Eye (tissue), 1 donor: Measurements from ENCODE around the gene ZSCAN12.
"Not testable (repeated sequence)": the region's sequence is repeated elsewhere in the genome, so short reads cannot be mapped to it uniquely, and the experiment has no call there.

ENCODE experiments used
- DNase-seq: peaks from one replicate; pipeline ENCODE4 v3.0.0-alpha.2; 2015

Gene ZSCAN12

DNA sequence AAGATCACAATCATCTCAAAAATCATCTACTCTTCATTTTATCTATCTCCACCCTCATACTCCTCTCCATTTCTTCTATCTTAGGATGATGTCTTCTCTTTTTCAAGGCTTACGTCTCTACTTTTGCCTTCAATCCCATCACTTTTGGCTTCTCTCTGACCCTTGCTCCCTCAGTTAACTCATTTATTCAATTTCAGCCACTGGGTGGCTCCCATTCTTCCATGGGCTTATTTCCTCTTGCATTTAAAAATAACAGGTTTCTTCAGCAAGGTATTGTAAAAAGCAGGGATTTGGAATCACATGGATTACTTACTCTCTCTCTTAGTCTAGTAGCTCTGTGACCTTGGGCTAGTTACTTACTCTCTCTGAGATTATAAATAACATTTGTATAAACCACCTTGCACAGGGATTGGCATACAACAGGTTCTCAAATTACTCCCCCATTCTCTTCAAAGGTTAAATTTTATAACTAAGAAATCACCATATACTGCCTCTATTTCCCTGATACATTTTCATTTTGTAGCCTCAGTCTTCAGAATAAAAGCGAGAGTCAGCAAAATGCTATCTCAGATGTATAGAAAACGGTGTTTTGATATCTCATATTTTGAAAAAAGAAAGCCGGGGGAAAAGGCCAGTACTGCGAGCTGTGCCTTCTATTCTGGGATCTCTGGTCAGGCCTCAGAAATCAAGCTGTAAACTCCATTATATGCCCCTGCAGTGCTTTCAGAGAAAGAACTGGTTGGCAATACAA lies 5.5 kb downstream of the ZSCAN12 start:
- peak; percentile 39 for DNase-seq

DNA sequence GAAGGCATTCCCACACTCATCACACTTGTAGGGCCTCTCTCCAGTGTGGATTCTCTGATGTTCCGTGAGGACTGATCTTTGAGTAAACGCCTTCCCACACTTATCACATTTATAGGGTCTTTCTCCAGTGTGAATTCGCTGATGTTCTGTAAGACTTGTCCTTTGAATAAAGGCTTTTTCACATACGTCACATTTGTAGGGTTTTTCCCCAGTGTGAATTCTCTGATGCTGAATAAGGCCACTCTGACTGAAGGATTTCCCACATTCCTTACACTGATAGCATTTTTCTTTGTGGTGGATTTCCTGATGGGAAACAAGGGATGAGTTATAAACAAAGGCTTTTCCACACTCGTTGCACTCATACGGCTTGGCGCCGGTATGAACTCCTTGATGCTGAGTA lies 8.9 kb downstream of the ZSCAN12 start:
- DNase-seq = no peak

DNA sequence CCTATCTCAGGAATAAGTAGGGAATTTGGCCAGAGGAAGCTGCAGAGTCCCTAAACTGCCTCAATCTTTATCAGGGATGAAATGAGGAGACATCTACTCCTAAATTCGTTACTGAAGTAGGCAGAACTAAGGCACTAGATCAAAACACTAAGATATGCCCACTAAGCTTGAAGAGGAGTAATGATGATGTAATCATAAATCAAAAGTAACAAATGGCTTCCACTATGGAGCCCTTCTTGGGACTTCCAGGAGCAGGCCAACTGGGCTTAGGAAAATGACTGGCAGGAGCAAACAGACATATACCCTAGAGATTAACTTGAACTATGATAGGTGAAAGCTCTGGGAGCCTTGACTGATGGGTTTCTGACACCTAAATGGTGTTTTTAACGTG lies 15.4 kb downstream of the ZSCAN12 start:
- DNase-seq = no peak

DNA sequence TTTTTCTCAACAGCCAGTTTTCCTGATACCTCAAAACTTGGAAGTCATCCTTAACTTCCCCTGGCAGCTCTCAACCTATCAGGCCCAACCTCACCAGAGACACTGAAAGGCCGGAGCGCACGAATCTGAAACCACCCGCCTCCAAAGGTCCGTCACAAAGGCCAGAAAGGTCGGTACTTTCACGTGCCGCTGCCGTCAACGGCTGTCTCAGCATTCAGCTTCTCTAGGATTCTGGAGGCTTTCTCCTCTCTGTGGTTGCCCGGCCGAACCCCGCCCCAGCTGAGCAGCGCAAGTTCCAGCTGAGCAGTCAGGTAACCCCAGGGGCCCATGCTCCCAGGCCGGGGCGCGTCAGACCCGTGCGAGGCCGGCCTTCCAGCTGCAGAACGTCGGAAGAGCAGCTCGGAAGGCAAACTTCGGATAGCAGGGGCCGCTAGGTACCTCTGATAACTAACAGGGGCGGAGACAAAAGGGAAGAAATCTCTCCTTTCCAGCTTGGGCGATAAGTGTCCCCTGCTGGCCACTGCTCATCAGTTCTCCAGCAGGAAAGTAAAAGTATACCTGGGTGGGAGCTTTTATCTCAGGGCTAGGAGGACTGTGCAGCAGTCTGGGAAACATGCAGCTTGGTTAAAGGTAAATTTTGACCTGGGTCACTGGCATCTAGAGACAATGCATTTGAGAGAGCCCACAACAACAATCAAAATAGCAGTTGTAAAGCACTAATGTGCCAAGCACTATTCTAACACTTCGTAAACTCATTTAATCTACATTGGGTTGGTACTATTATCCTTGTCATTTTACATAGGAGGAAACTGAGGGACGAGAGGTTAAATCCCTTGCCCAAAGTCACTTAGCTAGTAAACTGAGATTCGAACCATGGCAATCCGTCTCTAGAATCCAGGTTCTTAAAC lies 16.1 kb downstream of the ZSCAN12 start:
- DNase-seq = peak; percentile 94

DNA sequence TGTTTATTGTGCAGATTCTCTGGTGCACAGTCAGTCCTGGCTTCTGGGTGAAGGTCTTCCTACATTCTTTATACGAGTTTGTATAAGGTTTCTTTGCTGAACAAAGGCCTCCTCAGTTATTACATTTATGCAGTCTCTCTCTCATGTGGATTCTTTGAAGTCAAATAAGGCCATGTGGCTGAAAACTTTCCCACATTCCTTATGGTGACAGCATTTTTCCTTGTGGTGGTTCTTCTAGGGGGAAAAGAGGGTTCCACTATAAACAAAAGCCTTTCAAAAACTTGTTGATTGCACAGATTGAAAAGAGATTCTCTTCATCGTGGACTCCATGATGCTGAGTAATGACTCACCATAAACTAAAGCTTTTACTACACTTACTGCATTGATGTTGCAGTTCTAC lies 19.2 kb downstream of the ZSCAN12 start:
- no peak for DNase-seq

DNA sequence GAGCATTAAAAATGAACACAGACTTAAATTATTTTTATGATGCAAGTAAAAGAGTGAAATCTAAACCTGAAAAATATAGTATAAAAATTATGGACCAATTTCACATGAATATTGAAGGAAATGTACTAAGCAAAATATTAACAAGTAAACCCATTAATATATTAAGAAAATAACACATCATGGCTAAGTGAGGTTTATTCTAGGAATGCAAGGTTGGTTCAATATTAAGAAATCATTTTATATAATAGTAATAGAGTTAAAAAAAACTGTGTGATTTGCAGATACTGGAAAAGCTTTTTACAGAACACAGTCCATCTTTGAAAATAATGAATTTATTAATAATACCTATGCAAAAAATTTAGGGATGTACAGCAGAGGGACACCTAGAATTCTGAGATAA lies 20.9 kb downstream of the ZSCAN12 start:
- DNase-seq = peak; percentile 13

DNA sequence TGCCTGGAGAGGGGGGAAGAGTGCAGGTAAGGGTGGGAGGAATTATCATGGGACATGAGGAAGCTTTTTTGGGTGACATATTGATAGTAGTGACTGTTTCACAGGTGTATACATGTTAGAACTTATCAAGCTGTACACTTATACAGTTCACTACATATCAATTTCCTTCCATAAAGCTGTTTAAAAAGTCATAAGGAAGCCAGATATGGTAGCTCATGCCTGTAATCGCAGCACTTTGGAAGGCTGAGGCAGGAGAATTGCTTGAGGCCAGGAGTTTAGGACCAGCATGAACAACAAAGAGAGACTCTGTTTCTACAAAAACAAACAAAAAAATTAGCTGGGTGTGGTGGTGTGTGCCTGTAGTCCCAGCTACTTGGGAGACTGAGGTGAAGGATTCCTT lies 21.7 kb downstream of the ZSCAN12 start:
- no peak for DNase-seq

DNA sequence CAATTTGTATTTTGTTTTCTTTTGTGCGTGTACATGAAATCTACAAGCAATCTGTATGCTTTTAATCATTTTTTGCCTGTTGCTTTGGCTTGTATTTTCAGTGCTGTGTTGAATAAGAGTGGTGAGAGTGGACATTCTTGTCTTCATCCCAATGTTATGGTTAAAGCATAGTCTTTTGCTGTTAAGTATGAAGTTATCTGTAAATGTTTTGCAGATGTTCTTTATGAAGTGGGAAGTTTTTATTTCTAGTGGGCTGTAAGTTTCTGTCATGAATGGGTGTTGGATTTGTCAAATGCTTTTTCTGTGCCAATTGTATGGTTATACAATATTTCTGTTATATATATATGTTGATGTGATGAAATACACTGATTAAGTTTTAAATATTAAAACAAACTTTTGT lies 25.6 kb downstream of the ZSCAN12 start:
- DNase-seq = no peak

DNA sequence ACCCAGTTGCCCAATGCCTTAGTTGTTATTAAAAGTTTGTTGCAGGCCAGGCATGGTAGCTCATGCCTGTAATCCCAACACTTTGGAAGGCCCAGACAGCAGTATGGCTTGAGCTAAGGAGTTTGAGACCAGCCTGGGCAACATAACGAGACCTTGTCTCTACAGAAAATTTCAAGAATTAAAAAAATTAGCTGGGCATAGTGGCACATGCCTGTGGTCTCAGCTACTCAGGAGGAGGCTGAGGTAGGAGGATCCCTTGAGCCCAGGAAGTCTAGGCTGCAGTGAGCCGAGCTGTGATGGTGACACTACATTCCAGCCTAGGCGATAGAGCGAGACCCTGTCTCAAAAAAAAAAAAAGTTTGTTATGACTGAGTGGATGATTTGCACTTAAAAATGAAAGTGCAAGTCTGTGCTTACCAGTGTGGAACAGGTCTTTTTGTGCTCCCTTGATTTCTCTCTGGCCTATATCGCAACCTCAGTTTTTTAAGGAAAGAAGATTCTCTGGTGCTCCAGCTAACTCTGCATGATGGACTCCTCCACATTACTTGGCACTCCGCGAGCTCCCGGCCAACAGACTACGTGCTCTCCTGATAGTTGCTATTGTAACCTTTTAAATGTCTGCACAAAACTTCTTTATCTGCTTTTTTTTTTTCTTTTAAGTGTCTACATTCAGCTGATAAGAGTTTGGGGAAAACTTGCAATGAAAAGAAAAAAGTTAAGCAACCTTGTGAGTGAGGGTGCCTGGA lies 27.7 kb downstream of the ZSCAN12 start:
- DNase-seq = no peak

DNA sequence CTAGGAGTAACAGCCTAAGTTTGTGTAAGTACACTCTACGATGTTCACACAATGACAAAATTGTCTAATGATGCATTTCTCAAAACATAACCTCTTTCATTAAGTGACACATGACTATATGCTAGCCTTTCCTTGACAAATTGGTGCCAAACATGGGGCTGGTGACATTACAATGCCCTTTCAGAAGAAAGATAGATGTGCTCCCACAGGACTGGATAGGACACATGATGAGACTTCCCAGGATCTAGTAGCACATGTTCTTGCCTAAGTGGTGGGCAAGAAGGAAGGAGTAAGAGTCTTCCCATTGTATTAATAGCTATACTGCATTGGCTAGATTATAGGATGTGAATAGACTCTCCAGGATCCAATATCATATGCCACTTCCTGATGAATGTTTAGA lies 28.3 kb downstream of the ZSCAN12 start:
- no peak for DNase-seq

DNA sequence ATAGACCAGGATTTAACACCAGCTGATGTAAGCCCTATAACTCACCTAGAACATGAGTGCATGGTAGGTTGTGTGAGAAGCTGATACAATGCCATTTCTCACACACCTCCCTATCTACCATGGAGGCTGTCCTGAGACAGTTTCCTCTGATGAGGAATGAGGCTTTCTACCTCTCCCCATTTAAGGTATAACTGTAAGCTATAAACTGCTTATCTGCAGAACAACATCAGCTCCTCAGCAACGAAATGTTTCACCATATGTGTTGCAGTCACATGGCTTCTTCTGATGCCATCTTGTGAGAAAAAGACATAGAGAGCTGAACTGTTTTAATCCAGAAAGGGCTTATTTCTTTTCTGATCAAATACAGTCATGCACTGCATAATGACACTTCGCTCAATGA lies 29.1 kb downstream of the ZSCAN12 start:
- DNase-seq = no peak

DNA sequence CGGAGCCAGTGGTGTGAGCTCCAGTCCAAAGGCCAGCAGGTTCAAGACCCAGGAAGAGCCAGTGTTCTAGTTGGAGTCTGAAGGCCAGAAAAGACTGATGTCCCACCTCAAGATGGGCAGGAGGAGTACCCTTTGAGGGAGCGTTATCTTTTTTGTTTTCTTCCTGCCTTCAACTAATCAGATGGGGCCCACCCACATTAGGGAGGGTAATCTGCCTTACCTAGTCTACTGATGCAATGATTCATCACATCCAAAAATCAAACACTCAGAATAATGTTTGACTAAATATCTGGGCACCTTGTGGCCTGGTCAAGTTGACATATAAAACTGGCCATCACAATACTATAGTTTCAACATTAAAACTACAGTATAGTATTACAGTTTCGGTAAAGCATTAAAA lies 30.1 kb downstream of the ZSCAN12 start:
- no peak for DNase-seq

DNA sequence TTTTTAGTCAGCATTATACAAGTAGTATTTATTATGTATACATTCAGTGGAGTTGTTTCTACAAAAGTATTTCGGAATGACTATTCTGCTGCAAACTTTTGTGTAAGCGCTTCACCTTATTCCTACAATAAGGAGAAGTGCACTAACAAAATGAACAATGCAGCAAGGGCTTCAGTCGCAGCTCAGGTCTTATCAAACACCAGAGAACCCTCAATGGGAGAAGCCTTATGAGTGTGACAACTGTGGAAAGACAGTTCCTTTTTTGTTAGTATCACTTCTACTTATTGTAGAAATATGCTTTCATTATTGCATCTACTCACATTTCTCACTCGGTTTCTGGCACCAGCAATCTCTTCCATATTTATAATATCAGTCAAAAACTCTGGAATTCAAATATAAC lies 31.0 kb downstream of the ZSCAN12 start:
- no peak for DNase-seq

DNA sequence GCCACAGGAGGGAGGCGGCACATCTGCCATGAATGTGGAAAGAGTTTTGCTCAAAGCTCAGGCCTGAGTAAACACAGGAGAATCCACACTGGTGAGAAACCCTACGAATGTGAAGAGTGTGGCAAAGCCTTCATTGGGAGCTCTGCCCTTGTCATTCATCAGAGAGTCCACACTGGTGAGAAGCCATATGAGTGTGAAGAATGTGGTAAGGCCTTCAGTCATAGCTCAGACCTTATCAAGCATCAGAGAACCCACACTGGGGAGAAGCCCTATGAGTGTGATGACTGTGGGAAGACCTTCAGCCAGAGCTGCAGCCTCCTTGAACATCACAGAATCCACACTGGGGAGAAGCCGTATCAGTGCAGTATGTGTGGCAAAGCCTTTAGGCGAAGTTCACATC lies 34.0 kb downstream of the ZSCAN12 start:
- not testable (repeated sequence) for DNase-seq

DNA sequence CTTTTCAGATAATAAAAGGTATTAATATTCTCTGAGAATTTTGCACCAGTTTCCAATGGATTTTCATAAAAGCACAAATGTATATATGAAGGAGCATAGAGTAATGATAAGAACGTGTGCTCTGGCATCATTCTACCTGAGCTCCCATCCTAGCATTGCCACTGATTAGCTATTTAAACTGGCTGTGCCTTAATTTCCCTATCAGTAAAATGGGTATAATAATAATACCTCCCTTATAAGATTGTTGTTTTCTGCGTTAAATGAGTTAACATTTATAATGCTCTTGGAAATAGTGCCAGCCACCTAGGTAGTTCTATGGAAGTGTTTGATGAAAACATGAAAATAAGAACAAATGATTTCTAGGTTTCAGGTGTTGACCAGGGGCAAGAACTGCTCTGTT lies 38.6 kb downstream of the ZSCAN12 start:
- no peak for DNase-seq

DNA sequence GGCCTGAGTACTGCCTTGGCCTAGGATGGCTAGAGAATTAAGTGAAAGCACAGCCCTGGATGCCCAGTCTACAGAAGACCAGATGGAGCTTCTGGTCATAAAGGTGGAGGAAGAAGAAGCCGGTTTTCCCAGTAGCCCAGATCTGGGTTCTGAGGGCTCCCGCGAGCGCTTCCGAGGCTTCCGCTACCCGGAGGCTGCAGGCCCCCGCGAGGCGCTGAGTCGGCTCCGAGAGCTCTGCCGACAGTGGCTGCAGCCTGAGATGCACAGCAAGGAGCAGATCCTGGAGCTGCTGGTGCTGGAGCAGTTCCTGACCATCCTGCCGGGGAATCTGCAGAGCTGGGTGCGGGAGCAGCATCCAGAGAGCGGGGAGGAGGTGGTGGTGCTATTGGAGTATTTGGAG lies 40.0 kb downstream of the ZSCAN12 start:
- not testable (repeated sequence) for DNase-seq

DNA sequence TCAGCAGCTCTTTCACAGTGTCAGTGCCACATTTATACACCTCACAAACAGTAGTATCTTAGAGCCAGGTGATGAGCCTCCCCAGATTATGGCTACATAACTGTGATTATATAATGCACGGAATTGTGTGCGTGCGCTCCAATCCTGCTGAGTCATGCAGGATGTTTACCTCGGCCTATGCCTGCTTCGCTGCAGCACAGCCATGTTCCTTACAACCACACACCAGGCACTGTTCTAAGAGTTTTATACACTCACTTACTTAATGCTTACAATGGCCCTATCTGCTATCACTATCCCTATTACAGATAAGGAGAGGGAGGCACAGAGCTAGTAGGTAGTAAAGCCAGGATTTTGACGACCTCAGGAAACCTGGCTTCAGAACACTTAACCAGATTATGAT lies 42.5 kb downstream of the ZSCAN12 start:
- DNase-seq = no peak

DNA sequence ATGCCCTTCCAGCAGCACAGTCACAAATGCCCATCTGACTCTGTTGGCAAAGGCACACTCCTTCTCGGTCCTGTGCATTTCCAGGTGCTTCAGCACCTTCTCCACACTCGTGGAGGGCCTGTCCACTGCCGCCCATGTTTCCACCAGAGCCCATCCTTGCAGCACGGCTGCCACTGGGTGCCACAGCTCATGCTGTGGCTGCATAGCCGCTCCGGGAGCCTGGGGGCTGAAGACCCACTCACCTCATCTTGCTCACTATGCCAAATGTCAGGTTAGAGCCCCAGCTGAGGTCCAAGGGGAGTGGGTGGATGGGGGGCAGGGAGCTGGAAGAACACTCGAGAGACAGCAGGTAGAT lies 42.9 kb downstream of the ZSCAN12 start:
- no peak for DNase-seq

DNA sequence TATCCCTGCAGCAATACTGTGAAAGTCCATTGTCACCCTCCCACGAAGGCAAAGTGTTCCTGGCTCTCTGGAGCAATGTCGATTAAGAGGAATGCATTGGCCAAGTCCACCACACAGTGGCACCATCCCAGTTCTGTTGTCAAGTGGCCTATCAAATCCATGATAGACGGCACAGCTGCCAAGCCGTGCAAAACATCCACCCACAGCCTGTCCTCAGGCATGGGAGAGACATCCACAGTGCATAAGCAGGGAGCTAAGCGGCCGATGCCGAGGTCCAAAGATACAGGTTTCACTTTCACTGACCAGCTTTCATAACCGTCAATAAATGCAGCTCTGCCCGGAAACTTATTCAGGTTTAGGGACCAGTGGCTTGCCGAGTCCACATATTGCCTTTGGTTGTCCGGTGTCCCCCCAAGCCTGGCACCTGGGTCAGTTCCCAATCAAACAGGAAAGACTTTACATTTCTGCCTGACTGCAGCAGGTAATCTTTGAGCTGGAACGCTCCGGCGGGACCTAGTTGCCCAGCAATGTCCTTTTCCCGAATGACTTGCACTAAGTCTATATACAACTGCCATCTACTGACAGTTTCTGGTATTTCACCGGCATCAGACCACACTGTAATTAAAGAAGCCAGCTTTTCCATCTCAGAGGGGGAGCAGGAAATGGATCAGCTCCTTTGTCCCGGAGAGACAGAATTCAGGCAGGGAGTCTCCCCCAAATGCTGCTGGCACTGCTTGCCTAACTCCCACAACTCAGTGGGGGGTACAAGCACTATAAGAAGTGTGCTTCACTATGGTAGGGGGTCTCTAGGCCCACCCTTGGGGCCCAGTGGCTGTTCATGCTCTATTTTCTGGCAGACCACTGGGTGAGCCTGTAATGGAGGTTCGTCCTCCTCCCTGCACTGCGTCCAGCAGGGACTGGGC lies 43.5 kb downstream of the ZSCAN12 start:
- DNase-seq = peak; percentile 96

DNA sequence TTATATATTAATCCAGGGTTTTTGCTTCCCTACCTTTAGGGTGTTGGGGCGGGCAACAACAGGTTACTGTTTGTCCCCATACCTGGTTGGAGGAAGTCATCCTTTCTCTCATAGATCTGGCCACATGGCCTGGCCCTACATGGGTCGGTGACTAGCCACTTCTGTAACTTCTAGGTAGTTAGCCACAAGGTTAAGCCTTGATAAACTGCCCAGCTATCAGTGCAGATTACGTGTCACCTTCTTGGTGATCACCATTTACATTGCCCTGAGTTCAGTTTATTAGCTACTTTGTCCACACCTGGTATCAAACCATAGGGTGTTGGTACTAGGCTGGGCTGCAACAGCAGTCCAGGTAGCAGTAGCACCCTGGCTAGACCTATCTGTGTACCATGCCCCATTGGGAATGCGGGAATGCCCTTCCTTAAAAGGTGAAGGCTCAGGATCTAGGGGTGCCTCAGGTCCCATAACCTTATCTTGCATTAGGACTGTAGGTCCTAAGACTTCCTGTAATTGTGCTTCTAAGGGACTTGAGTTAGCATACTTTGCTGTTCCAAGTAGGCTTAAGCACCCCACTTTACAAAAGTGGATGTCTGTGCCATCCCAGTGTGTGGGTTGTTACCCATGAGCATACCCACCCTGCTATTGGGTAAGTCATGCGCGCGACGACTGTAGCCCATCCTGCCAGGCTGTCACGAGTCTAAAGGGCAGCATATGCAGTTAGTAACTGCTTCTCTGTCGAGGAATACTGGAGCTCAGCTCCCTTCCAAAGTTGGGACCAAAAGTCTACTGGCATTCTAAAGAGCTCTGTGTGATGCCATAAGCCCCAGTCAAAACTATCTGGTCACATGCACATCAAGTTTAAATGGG lies 44.6 kb downstream of the ZSCAN12 start:
- DNase-seq = no peak

DNA sequence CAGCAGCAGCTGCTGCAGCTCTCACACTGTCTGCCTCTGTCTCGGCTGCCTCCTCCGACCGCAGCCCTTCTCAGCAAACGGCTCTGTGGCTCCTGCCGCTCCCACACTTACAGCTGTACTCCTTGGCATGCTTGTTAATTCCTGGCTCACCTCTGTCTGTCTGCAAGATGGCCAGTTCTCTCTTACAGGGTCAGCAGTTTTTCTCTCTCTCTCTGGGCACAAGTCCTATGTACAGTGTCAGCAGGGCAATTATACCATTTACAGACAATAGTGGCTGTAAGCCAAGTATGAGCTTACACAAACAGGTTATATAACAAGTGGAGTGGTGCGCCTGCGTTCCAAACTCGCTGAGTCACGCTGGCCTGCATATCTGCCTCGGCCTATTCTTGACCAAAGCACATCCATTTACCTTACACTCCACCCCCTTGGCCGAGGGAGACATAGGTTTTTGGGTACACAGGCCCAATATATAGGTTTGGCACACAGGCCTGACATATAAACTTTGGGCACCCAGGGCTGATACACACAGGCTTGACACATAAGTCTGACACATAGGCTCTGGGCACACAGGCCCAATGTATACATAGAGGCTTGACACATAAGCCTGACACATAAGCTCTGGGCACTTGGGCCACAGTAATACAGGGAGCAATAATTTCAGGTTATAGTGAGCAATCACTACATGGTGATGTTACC lies 45.4 kb downstream of the ZSCAN12 start:
- DNase-seq = no peak
